ENCODE measurements around the gene NEIL1.
"Not testable (repeated sequence)": the region's sequence is repeated elsewhere in the genome, so short reads cannot be mapped to it uniquely, and the experiment has no call there.

Gene NEIL1

DNA sequence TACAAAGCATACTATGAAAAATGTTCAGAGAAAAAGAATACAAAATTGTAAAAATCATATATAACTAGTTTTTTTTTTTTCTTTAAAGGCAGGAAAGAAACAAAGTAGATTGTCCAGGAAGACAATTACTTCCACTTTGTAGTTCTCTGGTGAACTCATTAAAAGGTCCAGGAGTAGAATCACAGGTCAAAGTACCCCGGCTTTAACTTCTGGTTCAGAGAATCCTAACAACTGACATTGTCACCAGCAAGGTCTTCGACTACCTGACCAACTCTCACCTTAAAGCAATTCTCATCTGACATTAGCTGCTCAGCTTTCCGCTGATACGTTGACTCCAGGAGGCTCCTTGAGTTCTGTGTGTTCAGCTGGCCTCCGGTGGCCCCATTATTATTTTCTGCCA lies 37.1 kb downstream of the NEIL1 start:
- not testable (repeated sequence) for DNase-seq

GRCh38 chr15:75389791-75390382 lies 43.0 kb downstream of the NEIL1 start:
- DNase-seq = no peak

DNA sequence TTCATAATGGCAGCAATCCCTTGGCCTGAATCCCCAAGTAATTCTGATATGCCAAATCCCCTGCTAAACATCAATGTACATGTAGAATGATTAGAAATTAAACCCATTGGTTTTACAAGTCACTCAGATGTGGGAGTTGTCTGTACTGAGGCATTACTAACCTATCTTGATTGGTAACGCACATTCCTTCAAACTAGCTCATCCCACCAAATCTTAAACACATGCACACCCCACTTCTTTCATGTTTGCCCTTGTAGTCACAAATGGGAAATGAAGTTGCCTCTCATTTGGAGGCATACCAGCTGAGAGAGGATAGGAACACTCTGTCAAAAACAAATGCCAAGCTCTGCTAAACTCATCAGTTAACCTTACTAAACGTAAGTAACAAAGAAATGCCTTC lies 50.7 kb downstream of the NEIL1 start:
- no peak for DNase-seq

- DNase-seq = no peak
Observed at GRCh38 chr15:75403892-75404291, 57.1 kb downstream of the NEIL1 start.

All from CD4-positive, alpha-beta T cell treated with Interleukin-6 for 4 hours (primary cell).